Keratinocyte (primary cell): ENCODE results near the gene MAT1A. TPM values are rescaled to one million over a fixed set of nuclear protein-coding genes. Genes with fewer than 3 reads are reported as not detected.

Experiments used
- DNase-seq: peaks from one replicate; pipeline ENCODE4 v3.0.0-alpha.2; 2011; ENCODE audit warnings: low read depth, missing footprints, low spot score
- FAIRE-seq: peaks from 2 replicates; lab custom pipeline; 2011; peaks lifted over from hg19 to GRCh38; lab: Jason Lieb, UNC
- H2AFZ ChIP-seq: 2 replicates; pipeline ENCODE4 v1.6.0; 2012; ENCODE audit warnings: low read length, control low read depth, inconsistent platforms; ENCODE audit not compliant: control insufficient read depth
- H3K27ac ChIP-seq: 2 replicates; pipeline ENCODE4 v1.5.1; 2011; ENCODE audit warnings: low read length; ENCODE audit not compliant: control insufficient read depth, insufficient read depth
- H3K27me3 ChIP-seq: 3 replicates; pipeline ENCODE4 v1.6.0; 2011; ENCODE audit warnings: low read length; ENCODE audit not compliant: control insufficient read depth, insufficient read depth; ENCODE audit errors: extremely low read depth
- H3K36me3 ChIP-seq, 2 experiments: 2 replicates in 1 of 2; 3 replicates in 1 of 2; pipeline ENCODE4 v1.5.1; 2011; ENCODE audit warnings: low read length in 2 of 2, mild to moderate bottlenecking in 1 of 2; ENCODE audit not compliant: control insufficient read depth in 2 of 2, insufficient read depth in 2 of 2; ENCODE audit errors: extremely low read depth in 1 of 2
- H3K4me1 ChIP-seq: 3 replicates; pipeline ENCODE4 v1.5.1; 2011; ENCODE audit warnings: low read length; ENCODE audit not compliant: control insufficient read depth, insufficient read depth; ENCODE audit errors: extremely low read depth
- H3K4me2 ChIP-seq: 3 replicates; pipeline ENCODE4 v1.6.0; 2011; ENCODE audit warnings: low read depth, low read length; ENCODE audit not compliant: control insufficient read depth, insufficient read depth; ENCODE audit errors: extremely low read depth
- H3K4me3 ChIP-seq, 3 experiments: fragments of 200-600 bp in 1 of 3; sonication (generic) in 1 of 3; 2 replicates in 2 of 3; 3 replicates in 1 of 3; pipeline ENCODE4 v1.5.1; 2011 to 2016; ENCODE audit warnings: low read length in 3 of 3, mild to moderate bottlenecking in 3 of 3, control low read depth in 2 of 3, inconsistent platforms in 1 of 3, low read depth in 1 of 3, mixed read lengths in 1 of 3, mixed run types in 1 of 3, moderate library complexity in 1 of 3; ENCODE audit not compliant: control insufficient read depth in 2 of 3, insufficient read depth in 2 of 3; ENCODE audit errors: extremely low read depth in 1 of 3
- H3K79me2 ChIP-seq: 2 replicates; pipeline ENCODE4 v1.6.0; 2012; ENCODE audit warnings: low read length; ENCODE audit not compliant: control insufficient read depth, insufficient read depth
- H3K9ac ChIP-seq: 3 replicates; pipeline ENCODE4 v1.6.0; 2011; ENCODE audit warnings: low read length; ENCODE audit not compliant: control insufficient read depth, insufficient read depth; ENCODE audit errors: extremely low read depth
- H3K9me1 ChIP-seq: 3 replicates; pipeline ENCODE4 v1.6.0; 2011; ENCODE audit warnings: low read length; ENCODE audit not compliant: control insufficient read depth, insufficient read depth; ENCODE audit errors: extremely low read depth
- H3K9me3 ChIP-seq: 2 replicates; pipeline ENCODE4 v1.5.1; 2012; ENCODE audit warnings: low read depth, low read length; ENCODE audit not compliant: control insufficient read depth
- H4K20me1 ChIP-seq: 3 replicates; pipeline ENCODE4 v1.6.0; 2011; ENCODE audit warnings: low read length; ENCODE audit not compliant: control insufficient read depth, insufficient read depth; ENCODE audit errors: extremely low read depth
- CTCF ChIP-seq, 3 experiments: IDR thresholded peaks in 1 of 3; conservative IDR thresholded peaks in 1 of 3; optimal IDR thresholded peaks in 1 of 3; 2 replicates in 2 of 3; 3 replicates in 1 of 3; pipeline versions ENCODE3 to v1.5.1; 2011; ENCODE audit warnings: low read length in 3 of 3, mild to moderate bottlenecking in 3 of 3, moderate library complexity in 2 of 3, control low read depth in 1 of 3, inconsistent platforms in 1 of 3; ENCODE audit not compliant: insufficient read depth in 2 of 3; ENCODE audit errors: extremely low read depth in 1 of 3
- EZH2 ChIP-seq: IDR thresholded peaks from one replicate; pipeline ENCODE4 v1.6.1; 2012; ENCODE audit warnings: inconsistent platforms, mild to moderate bottlenecking, low read length, moderate library complexity
- dilution Hi-C: fragments of 300-500 bp; cut with MboI; formaldehyde crosslinking; loops from one replicate; pipeline ENCODE4 v1.7.0; 2020; ENCODE audit warnings: low sequenced_read_pairs; ENCODE audit not compliant: extremely low pct_ligation_motif_present
- polyA plus RNA-seq, 5 experiments: library from polyadenylated mRNA; depleted of rRNA in 3 of 5; stranded (reverse) in 3 of 5; stranded (forward) in 1 of 5; unstranded in 1 of 5; fragments of >200 nt; gene quantifications; 1 replicate in 1 of 5; 2 replicates in 3 of 5; 3 replicates in 1 of 5; pipeline versions ENCODE4 v1.2.1 to v1.2.3, GENCODE V29; 2011 to 2012; ENCODE audit warnings: missing spikeins in 2 of 5, low read depth in 1 of 5, low replicate concordance in 1 of 5

The MAT1A gene
- polyA plus RNA-seq, 1 donor (not counting 4 experiments of a cell fraction or from before 2014, with no cell fraction given), result 0.37 TPM

DNA sequence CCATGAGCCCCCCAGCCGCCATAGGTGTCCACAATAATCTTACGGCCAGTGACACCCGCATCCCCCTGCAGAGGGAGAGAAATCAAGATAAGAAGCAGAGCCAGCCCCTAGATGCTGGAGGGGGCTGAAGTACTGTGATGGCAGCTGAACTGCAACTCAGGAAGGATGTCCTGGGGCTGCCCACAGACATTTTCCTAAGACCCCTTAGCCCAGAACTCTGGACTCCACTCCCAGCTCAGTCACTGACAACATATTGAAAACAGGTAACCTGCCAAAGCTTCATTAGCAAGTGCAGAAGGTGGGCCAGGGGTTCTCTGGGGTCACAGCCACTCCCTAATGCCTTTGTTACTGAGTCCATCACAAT, 14.3 kb downstream of the MAT1A start:
- H3K27me3 ChIP-seq, result peaks cover 8% of the 10 kb centered on the region
- no peaks in the 10 kb centered on the region for H3K79me2 ChIP-seq
- H3K4me2 ChIP-seq, result no peak overlapping the region
- no peak for FAIRE-seq
- H3K4me3 ChIP-seq, result no peak overlapping the region
- H3K9ac ChIP-seq, result no peak overlapping the region
- H3K9me3 ChIP-seq, result no peaks in the 10 kb centered on the region
- TF ChIP-seq EZH2 (no peak), CTCF (optimal IDR thresholded peaks at IDR 0.05 in 1 of 3, IDR thresholded peaks at IDR 0.05 in 1 of 3, conservative IDR thresholded peaks at IDR 0.05 in 1 of 3; ENCODE audit: extremely low read depth in 1 of 3, insufficient read depth in 2 of 3, low read length in 3 of 3) (no peak)
- H3K36me3 ChIP-seq, result no peaks in the 10 kb centered on the region
- DNase-seq, result no peak
- H3K27ac ChIP-seq, result no peak overlapping the region
- dilution Hi-C loops, result no loop called here
- H2AFZ ChIP-seq, result no peak overlapping the region
- H3K9me1 ChIP-seq, result no peaks in the 10 kb centered on the region
- H3K4me1 ChIP-seq, result no peaks in the 10 kb centered on the region
- H4K20me1 ChIP-seq, result no peaks in the 10 kb centered on the region

GRCh38 chr10:80274396-80275134, 14.9 kb downstream of the MAT1A start:
- Histone ChIP-seq H3K79me2 (no peaks in the 10 kb centered on the region), H2AFZ (no peak overlapping the region), H4K20me1 (no peaks in the 10 kb centered on the region), H3K9me3 (no peaks in the 10 kb centered on the region), H3K9me1 (no peaks in the 10 kb centered on the region), H3K4me1 (no peaks in the 10 kb centered on the region), H3K4me3 (no peak overlapping the region), H3K36me3 (no peaks in the 10 kb centered on the region), H3K27ac (no peak overlapping the region), H3K27me3 (peaks cover 8% of the 10 kb centered on the region), H3K4me2 (no peak overlapping the region), H3K9ac (no peak overlapping the region)
- DNase-seq (no peak), FAIRE-seq (no peak)
- dilution Hi-C loops, result loop anchor here (25.0 kb wide), 1 partner anchor 88 kb away; the partner anchor contains the start of genes DYDC1 and DYDC2
- TF ChIP-seq CTCF (optimal IDR thresholded peaks at IDR 0.05 in 1 of 3, IDR thresholded peaks at IDR 0.05 in 1 of 3, conservative IDR thresholded peaks at IDR 0.05 in 1 of 3; ENCODE audit: extremely low read depth in 1 of 3, insufficient read depth in 2 of 3, low read length in 3 of 3) (no peak), EZH2 (no peak)
